Measurements from ENCODE around the gene CCNJL.

GRCh38 chr5:160271836-160272235, 40.5 kb downstream of the CCNJL start:
- TF ChIP-seq CTCF (IDR thresholded peaks at IDR 0.05) (no peak), POLR2AphosphoS5 (IDR thresholded peaks at IDR 0.05; ENCODE audit: insufficient read depth in 1 of 2, low read depth in 1 of 2) (no peak), POLR2A (IDR thresholded peaks at IDR 0.05) (no peak)

Measured in vagina (tissue), 2 donors.